ENCODE measurements around the gene CFAP57. TPM values are rescaled to one million over a fixed set of nuclear protein-coding genes. Genes with fewer than 3 reads are reported as not detected.
A peak's percentile ranks its signal among the peaks of the same experiment; 100 is the strongest.

CFAP57 gene
- total RNA-seq, 4 donors from 2014 or later: not detected

DNA sequence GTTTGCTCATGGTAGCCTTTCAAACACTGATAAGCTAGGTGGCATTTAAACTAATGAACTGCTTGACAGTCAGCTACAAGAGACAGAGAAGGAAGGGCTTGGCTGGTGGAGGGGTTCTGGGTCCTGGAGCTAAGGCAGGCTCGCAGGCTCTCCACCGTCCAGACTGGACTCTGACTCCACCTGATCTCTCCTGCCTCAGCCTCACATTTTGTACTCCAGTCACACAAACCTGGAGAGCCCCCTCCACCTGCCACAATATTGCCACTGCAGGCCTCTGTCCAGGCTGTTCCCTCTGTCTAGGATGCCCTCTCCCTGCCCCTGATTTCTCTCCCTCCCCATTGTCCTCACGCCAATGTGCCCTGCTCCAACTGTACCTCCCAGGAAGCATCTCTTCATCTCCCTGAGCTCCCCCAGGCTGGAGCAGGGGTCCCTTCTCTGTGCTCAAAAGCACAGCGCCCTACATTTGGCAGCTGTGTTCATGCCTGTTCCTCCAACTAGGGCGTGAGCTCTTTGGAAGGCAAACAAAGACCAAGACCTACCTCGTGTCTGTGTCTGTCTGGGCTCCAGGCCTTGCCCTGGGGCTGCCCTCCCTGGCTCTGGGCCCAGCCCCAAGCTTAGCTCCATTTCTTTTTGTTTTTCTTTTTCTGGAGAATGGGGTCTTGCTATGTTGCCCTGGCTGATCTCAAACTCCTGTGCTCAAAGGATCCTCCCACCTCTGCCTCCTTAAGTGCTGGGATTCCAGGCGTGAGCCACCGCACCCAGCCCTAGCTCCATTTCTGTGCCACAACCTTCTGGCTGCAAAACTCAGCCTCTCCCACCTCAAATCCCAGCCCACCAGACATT is 131.6 kb downstream of the CFAP57 start:
- 69 to 100% methylated on average over 1 to 8 of the region's 8 CpGs for WGBS, 2 donors (ENCODE audit: low coverage in 1 of 2)
- Histone ChIP-seq H3K36me3 (no peaks in the 10 kb centered on the region), H3K9me3 (no peaks in the 10 kb centered on the region), H3K4me1 (peaks cover 13 to 35% (median 20%) of the 10 kb centered on the region in 4 donors), H3K27ac (peak overlapping the region; percentile 56 to 73 (median 68)), H3K4me3 (no peak overlapping the region), H3K27me3 (no peaks in the 10 kb centered on the region)
- intact Hi-C loops (cut with DNase I; ENCODE audit: low total_unique reads) (no loop called here), in situ Hi-C loops (cut with MboI; ENCODE audit: low pct_ligation_motif_present in 1 of 4, low pct_unique_long_range_greater_than_20kb in 1 of 4, low sequenced_read_pairs in 3 of 4) (no loop called here)
- DNase-seq: peak; percentile 11
- TF ChIP-seq EP300 (IDR thresholded peaks at IDR 0.05; ENCODE audit: low read depth): no peak
- TF ChIP-seq, protein P1, sequence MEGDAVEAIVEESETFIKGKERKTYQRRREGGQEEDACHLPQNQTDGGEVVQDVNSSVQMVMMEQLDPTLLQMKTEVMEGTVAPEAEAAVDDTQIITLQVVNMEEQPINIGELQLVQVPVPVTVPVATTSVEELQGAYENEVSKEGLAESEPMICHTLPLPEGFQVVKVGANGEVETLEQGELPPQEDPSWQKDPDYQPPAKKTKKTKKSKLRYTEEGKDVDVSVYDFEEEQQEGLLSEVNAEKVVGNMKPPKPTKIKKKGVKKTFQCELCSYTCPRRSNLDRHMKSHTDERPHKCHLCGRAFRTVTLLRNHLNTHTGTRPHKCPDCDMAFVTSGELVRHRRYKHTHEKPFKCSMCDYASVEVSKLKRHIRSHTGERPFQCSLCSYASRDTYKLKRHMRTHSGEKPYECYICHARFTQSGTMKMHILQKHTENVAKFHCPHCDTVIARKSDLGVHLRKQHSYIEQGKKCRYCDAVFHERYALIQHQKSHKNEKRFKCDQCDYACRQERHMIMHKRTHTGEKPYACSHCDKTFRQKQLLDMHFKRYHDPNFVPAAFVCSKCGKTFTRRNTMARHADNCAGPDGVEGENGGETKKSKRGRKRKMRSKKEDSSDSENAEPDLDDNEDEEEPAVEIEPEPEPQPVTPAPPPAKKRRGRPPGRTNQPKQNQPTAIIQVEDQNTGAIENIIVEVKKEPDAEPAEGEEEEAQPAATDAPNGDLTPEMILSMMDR (IDR thresholded peaks at IDR 0.05): no peak
- no peak for TF ChIP-seq POLR2A (IDR thresholded peaks at IDR 0.05)
- TF ChIP-seq POLR2AphosphoS5 (IDR thresholded peaks at IDR 0.05): no peak

Small RNA genes within 50 kb of the gene (small RNA-seq; reads per million reads assigned to genes)
- gene RNA5SP46: 0 reads per million in 4 donors

Other genes with a start within 250 kb of the CFAP57 start
- gene SLC2A1, start 213.5 kb upstream of the CFAP57 start, total RNA-seq: 10 to 100 TPM; 37.2 to 98.9 (median 69.1) TPM
- 10 to 100 TPM; 12.5 to 35.5 (median 30.1) TPM for gene EBNA1BP2, start within 50 bp of the CFAP57 start, total RNA-seq
- 10 to 100 TPM; 19.7 to 66.8 (median 51.2) TPM for gene TMEM125, start 97.7 kb downstream of the CFAP57 start, total RNA-seq
- gene C1orf210, start 113.3 kb downstream of the CFAP57 start, total RNA-seq: 100 to 1,000 TPM in 1 of 4 donors, 10 to 100 TPM in 3; 43.8 to 100 (median 57.6) TPM
- gene TIE1, start 128.7 kb downstream of the CFAP57 start, total RNA-seq: 1 to 10 TPM; 2.4 to 7.8 (median 5.3) TPM
- under 1 TPM in 1 of 4 donors, not detected in 3; 0.32 TPM for gene MPL, start 165.5 kb downstream of the CFAP57 start, total RNA-seq
- 10 to 100 TPM in 1 of 4 donors, 1 to 10 TPM in 2, not detected in 1; 2.9 to 38.4 (median 4.5) TPM for gene CDC20, start 186.7 kb downstream of the CFAP57 start, total RNA-seq
- gene ELOVL1, start 195.7 kb downstream of the CFAP57 start, total RNA-seq: 100 to 1,000 TPM in 1 of 4 donors, 10 to 100 TPM in 3; 58.4 to 114 (median 99.5) TPM
- 10 to 100 TPM; 12.7 to 41.9 (median 25.0) TPM for gene MED8, start 217.5 kb downstream of the CFAP57 start, total RNA-seq
- gene SZT2, start 217.6 kb downstream of the CFAP57 start, total RNA-seq: 100 to 1,000 TPM in 2 of 4 donors, 10 to 100 TPM in 2; 43.1 to 106 (median 82.2) TPM

Data from transverse colon (tissue), 4 donors.